Mucosa of rectum (tissue), 2 donors: Measurements from ENCODE around the gene ASZ1.

Experiments
- H3K27ac ChIP-seq, 2 donors: one replicate each; pipeline ENCODE4 v1.7.0; 2013; ENCODE audit warnings: inconsistent platforms in 2 of 2, low read depth in 2 of 2, low read length in 2 of 2
- H3K27me3 ChIP-seq, 2 donors: one replicate each; pipeline ENCODE4 v1.7.0; 2013; ENCODE audit warnings: low read length in 2 of 2; ENCODE audit not compliant: control insufficient read depth in 2 of 2, insufficient read depth in 2 of 2
- H3K36me3 ChIP-seq, 2 donors: one replicate each; pipeline ENCODE4 v1.7.0; 2013; ENCODE audit warnings: low read length in 2 of 2; ENCODE audit not compliant: control insufficient read depth in 2 of 2, insufficient read depth in 2 of 2
- H3K4me1 ChIP-seq, 2 donors: one replicate each; pipeline ENCODE4 v1.7.0; 2013; ENCODE audit warnings: low read length in 2 of 2, mild to moderate bottlenecking in 1 of 2; ENCODE audit not compliant: control insufficient read depth in 2 of 2, insufficient read depth in 2 of 2
- H3K4me3 ChIP-seq, 2 donors: one replicate each; pipeline ENCODE4 v1.7.0; 2013; ENCODE audit warnings: low read length in 2 of 2
- H3K9ac ChIP-seq, 2 donors: one replicate each; pipeline ENCODE4 v1.7.0; 2013; ENCODE audit warnings: low read length in 2 of 2, low read depth in 1 of 2, mild to moderate bottlenecking in 1 of 2
- H3K9me3 ChIP-seq, 2 donors: one replicate each; pipeline ENCODE4 v1.7.0; 2013; ENCODE audit warnings: low read length in 2 of 2; ENCODE audit not compliant: control insufficient read depth in 2 of 2
- donor health status: healthy.
- donor health status: Normal muscosa, but diverticular disease.

ASZ1 gene

GRCh38 chr7:117320523-117320922 lies 106.8 kb downstream of the ASZ1 start:
- Histone ChIP-seq H3K27ac (no peak overlapping the region), H3K4me1 (no peaks in the 10 kb centered on the region), H3K4me3 (no peak overlapping the region), H3K9ac (no peak overlapping the region), H3K9me3 (peaks cover 0 to 1% of the 10 kb centered on the region in 2 donors), H3K36me3 (no peaks in the 10 kb centered on the region), H3K27me3 (peaks cover 20 to 31% of the 10 kb centered on the region in 2 donors)

GRCh38 chr7:117319181-117319580 lies 108.1 kb downstream of the ASZ1 start:
- Histone ChIP-seq H3K36me3 (no peaks in the 10 kb centered on the region), H3K27ac (no peak overlapping the region), H3K9ac (no peak overlapping the region), H3K4me1 (no peaks in the 10 kb centered on the region), H3K27me3 (peaks cover 18 to 24% of the 10 kb centered on the region in 2 donors), H3K9me3 (no peaks in the 10 kb centered on the region), H3K4me3 (no peak overlapping the region)

- Histone ChIP-seq H3K9ac (no peak overlapping the region), H3K4me3 (no peak overlapping the region), H3K36me3 (no peaks in the 10 kb centered on the region), H3K27ac (no peak overlapping the region), H3K27me3 (no peaks in the 10 kb centered on the region), H3K9me3 (no peaks in the 10 kb centered on the region), H3K4me1 (no peaks in the 10 kb centered on the region)
Measured at GRCh38 chr7:117313582-117313981, 113.7 kb downstream of the ASZ1 start.
